ENCODE measurements around the gene SF1.

Gene SF1

GRCh38 chr11:64803158-64803845 lies 25.0 kb upstream of the SF1 start, which contains the start of gene MAP4K2:
Gene MAP4K2, minus strand, starts transcription at chr11:64803214. Its CDS starts 65 bp downstream, at chr11:64803149.
- Histone ChIP-seq H3K4me1 (ENCODE audit: low read length) (peaks cover 19% of the 10 kb centered on the region), H3K4me3 (ENCODE audit: low read length) (peak within 1 kb of the TSS; percentile 95), H3K27me3 (ENCODE audit: low read depth, low read length) (no peaks in the 10 kb centered on the region), H2AFZ (ENCODE audit: low read depth, low read length) (peak within 1 kb of the TSS; percentile 55; the same call in 1 of the 2 replicates), H3K79me2 (ENCODE audit: low read length) (peaks cover 16% of the 10 kb centered on the region), H4K20me1 (ENCODE audit: insufficient read depth, low read length) (no peaks in the 10 kb centered on the region), H3K9me3 (ENCODE audit: insufficient read depth, low read length) (no peaks in the 10 kb centered on the region), H3K36me3 (replicated peaks; ENCODE audit: low read depth, low read length) (peaks cover 32% of the 10 kb centered on the region), H3K27ac (ENCODE audit: low read length) (peak within 1 kb of the TSS; percentile 65), H3K4me2 (ENCODE audit: low read length) (peak within 1 kb of the TSS; percentile 99), H3K9ac (ENCODE audit: low read length) (peak within 1 kb of the TSS; percentile 77)
- TF ChIP-seq CTCF (IDR thresholded peaks at IDR 0.05; ENCODE audit: low read depth, low read length) = peak; percentile 14; the same call in 1 of the 2 replicates
- no peak for TF ChIP-seq EZH2phosphoT487 (IDR thresholded peaks at IDR 0.05; ENCODE audit: low read depth)

GRCh38 chr11:64802370-64803157 lies 24.2 kb upstream of the SF1 start:
- no peaks in the 10 kb centered on the region for H3K9me3 ChIP-seq (ENCODE audit: insufficient read depth, low read length)
- peak overlapping the region; percentile 47; the same call in 1 of the 2 replicates for H2AFZ ChIP-seq (ENCODE audit: low read depth, low read length)
- H3K27me3 ChIP-seq (ENCODE audit: low read depth, low read length) = no peaks in the 10 kb centered on the region
- H3K27ac ChIP-seq (ENCODE audit: low read length) = peak overlapping the region; percentile 45
- peaks cover 19% of the 10 kb centered on the region for H3K4me1 ChIP-seq (ENCODE audit: low read length)
- H3K9ac ChIP-seq (ENCODE audit: low read length) = peak overlapping the region; percentile 77
- H3K36me3 ChIP-seq (replicated peaks; ENCODE audit: low read depth, low read length) = peaks cover 30% of the 10 kb centered on the region
- H3K4me3 ChIP-seq (ENCODE audit: low read length) = peak overlapping the region; percentile 95
- no peaks in the 10 kb centered on the region for H4K20me1 ChIP-seq (ENCODE audit: insufficient read depth, low read length)
- H3K4me2 ChIP-seq (ENCODE audit: low read length) = peak overlapping the region; percentile 99
- H3K79me2 ChIP-seq (ENCODE audit: low read length) = peaks cover 16% of the 10 kb centered on the region
- TF ChIP-seq EZH2phosphoT487 (IDR thresholded peaks at IDR 0.05; ENCODE audit: low read depth) (no peak), CTCF (IDR thresholded peaks at IDR 0.05; ENCODE audit: low read depth, low read length) (no peak)

GRCh38 chr11:64801561-64802369 lies 23.4 kb upstream of the SF1 start:
- Histone ChIP-seq H3K9ac (ENCODE audit: low read length) (peak overlapping the region; percentile 77), H3K27ac (ENCODE audit: low read length) (peak overlapping the region; percentile 45), H3K27me3 (ENCODE audit: low read depth, low read length) (no peaks in the 10 kb centered on the region), H3K4me1 (ENCODE audit: low read length) (peaks cover 19% of the 10 kb centered on the region), H3K79me2 (ENCODE audit: low read length) (peaks cover 16% of the 10 kb centered on the region), H3K36me3 (replicated peaks; ENCODE audit: low read depth, low read length) (peaks cover 33% of the 10 kb centered on the region), H2AFZ (ENCODE audit: low read depth, low read length) (peak overlapping the region; percentile 47; the same call in 1 of the 2 replicates), H4K20me1 (ENCODE audit: insufficient read depth, low read length) (no peaks in the 10 kb centered on the region), H3K9me3 (ENCODE audit: insufficient read depth, low read length) (no peaks in the 10 kb centered on the region), H3K4me2 (ENCODE audit: low read length) (peak overlapping the region; percentile 99), H3K4me3 (ENCODE audit: low read length) (peak overlapping the region; percentile 95)
- TF ChIP-seq CTCF (IDR thresholded peaks at IDR 0.05; ENCODE audit: low read depth, low read length) = no peak
- TF ChIP-seq EZH2phosphoT487 (IDR thresholded peaks at IDR 0.05; ENCODE audit: low read depth) = no peak

Measured in OCI-LY3 (cell line).